GM10266 (cell line): ENCODE data around the gene CDK12.
"Not testable (repeated sequence)": the region's sequence is repeated elsewhere in the genome, so short reads cannot be mapped to it uniquely, and the experiment has no call there.

Experiments used
- DNase-seq: peaks from one replicate; pipeline ENCODE4 v3.0.0; 2012; ENCODE audit errors: extremely low spot score
- CTCF ChIP-seq: IDR thresholded peaks from 2 replicates; pipeline ENCODE4 v1.5.1; 2012; ENCODE audit warnings: mild to moderate bottlenecking, low read depth; ENCODE audit not compliant: control insufficient read depth, insufficient read depth; ENCODE audit errors: missing control alignments

The CDK12 gene

GRCh38 chr17:39531252-39531651 lies 70.0 kb downstream of the CDK12 start:
- no peak for DNase-seq
- TF ChIP-seq CTCF = no peak

GRCh38 chr17:39533891-39534290 lies 72.6 kb downstream of the CDK12 start:
- DNase-seq = no peak
- no peak for TF ChIP-seq CTCF

GRCh38 chr17:39534768-39535405 lies 73.6 kb downstream of the CDK12 start:
- no peak for TF ChIP-seq CTCF
- no peak for DNase-seq

- no peak for TF ChIP-seq CTCF
- DNase-seq = no peak
These were observed 75.2 kb downstream of the CDK12 start for GRCh38 chr17:39536468-39536867.

GRCh38 chr17:39537364-39537763 lies 76.1 kb downstream of the CDK12 start:
- DNase-seq = not testable (repeated sequence)

GRCh38 chr17:39538866-39539265 lies 77.6 kb downstream of the CDK12 start:
- TF ChIP-seq CTCF = no peak
- DNase-seq = no peak

- no peak for DNase-seq
- TF ChIP-seq CTCF = no peak
These were observed 79.3 kb downstream of the CDK12 start for GRCh38 chr17:39540611-39541010.

GRCh38 chr17:39541652-39542051 lies 80.4 kb downstream of the CDK12 start:
- TF ChIP-seq CTCF = no peak
- no peak for DNase-seq
